Lung (tissue), 12 donors: ENCODE measurements around the gene GABRR2. TPM values are rescaled to one million over a fixed set of nuclear protein-coding genes. Genes with fewer than 3 reads are reported as not detected.

ENCODE experiments used
- ATAC-seq: fragments of 200-7000 bp; cut with Tn5 transposase; one replicate; pipeline ENCODE4 v1.9.1; 2020; ENCODE audit warnings: moderate number of reproducible peaks; ENCODE audit not compliant: insufficient read depth, low FRiP score
- DNase-seq, 3 donors: peaks; one replicate each; pipeline ENCODE4 v3.0.0-alpha.2; 2013 to 2017
- H3K27ac ChIP-seq, 2 donors: one replicate each; pipeline ENCODE4 v1.5.1; 2013; ENCODE audit warnings: mild to moderate bottlenecking in 2 of 2, moderate library complexity in 2 of 2, control low read depth in 1 of 2, inconsistent platforms in 1 of 2, low read depth in 1 of 2, low read length in 1 of 2
- H3K27me3 ChIP-seq, 3 donors: one replicate each; pipeline ENCODE4 v1.5.1; 2013; ENCODE audit warnings: low read length in 2 of 3; ENCODE audit not compliant: control insufficient read depth in 3 of 3, insufficient read depth in 3 of 3
- H3K36me3 ChIP-seq, 4 donors: one replicate each; pipeline ENCODE4 v1.5.1; 2013; ENCODE audit warnings: low read length in 4 of 4, mild to moderate bottlenecking in 1 of 4, moderate library complexity in 1 of 4; ENCODE audit not compliant: control insufficient read depth in 4 of 4, insufficient read depth in 4 of 4
- H3K4me1 ChIP-seq, 5 donors: one replicate each; pipeline ENCODE4 v1.5.1; 2013; ENCODE audit warnings: low read length in 5 of 5, mild to moderate bottlenecking in 2 of 5, moderate library complexity in 1 of 5; ENCODE audit not compliant: control insufficient read depth in 5 of 5, insufficient read depth in 5 of 5
- H3K4me3 ChIP-seq: one replicate; pipeline ENCODE4 v1.5.1; 2013; ENCODE audit warnings: mild to moderate bottlenecking, control low read depth, moderate library complexity
- H3K9ac ChIP-seq, 2 donors: one replicate each; pipeline ENCODE4 v1.5.1; 2013; ENCODE audit warnings: low read length in 2 of 2, control low read depth in 1 of 2; ENCODE audit not compliant: insufficient read depth in 1 of 2
- H3K9me3 ChIP-seq, 4 donors: one replicate each; pipeline ENCODE4 v1.5.1; 2013; ENCODE audit warnings: low read length in 3 of 4, mild to moderate bottlenecking in 1 of 4, moderate library complexity in 1 of 4; ENCODE audit not compliant: control insufficient read depth in 4 of 4, insufficient read depth in 3 of 4
- CTCF ChIP-seq: IDR thresholded peaks from 2 replicates; pipeline ENCODE4 v1.5.1; 2012; ENCODE audit warnings: mild to moderate bottlenecking; ENCODE audit errors: control extremely low read depth, extremely low read depth
- WGBS, 2 donors: extraction: QIAGEN DNeasy Blood & Tissue Kit; methylation state at CpG; one replicate each; pipeline ENCODE4 v1.1.7; 2013; 5-methylcytosine and 5-hydroxymethylcytosine counted together
- polyA plus RNA-seq, 2 donors: library from polyadenylated mRNA; stranded (reverse); fragments of 200-250 nt; gene quantifications; one replicate each; pipeline ENCODE4 v1.2.1, GENCODE V29; 2013
- total RNA-seq, 2 donors: library from RNA; depleted of rRNA in 1 of 2; stranded (reverse); fragments of >200 nt in 1 of 2; gene quantifications; one replicate each; pipeline ENCODE4 v1.2.1, GENCODE V29; 2014 to 2021
- donor health status: control.
- donor health status: control.
- donor health status: Bipolar disorder and iron deficiency.
- donor health status: healthy.
- donor health status: DM: yes; HTN: yes; CAD: no.

Gene GABRR2
- total and polyA plus RNA-seq, 4 donors = 0.33 to 1.5 (median 1.4) TPM

- no peak for DNase-seq
- no peak for ATAC-seq
- no peak overlapping the region for H3K9ac ChIP-seq
- no peaks in the 10 kb centered on the region for H3K36me3 ChIP-seq
- no peak overlapping the region for H3K4me3 ChIP-seq
- WGBS, 2 donors = 93 to 98% methylated on average over 6 of the region's 6 CpGs
- TF ChIP-seq CTCF = no peak
- H3K9me3 ChIP-seq = peaks cover 0 to 2% (median 0%) of the 10 kb centered on the region in 4 donors
- peaks cover 0 to 7% (median 0%) of the 10 kb centered on the region in 5 donors for H3K4me1 ChIP-seq
- no peaks in the 10 kb centered on the region for H3K27me3 ChIP-seq
- H3K27ac ChIP-seq = no peak overlapping the region
Measured at GRCh38 chr6:89257346-89257745, 57.8 kb downstream of the GABRR2 start.

- Histone ChIP-seq H3K4me1 (no peaks in the 10 kb centered on the region), H3K9ac (no peak overlapping the region), H3K4me3 (no peak overlapping the region), H3K36me3 (no peaks in the 10 kb centered on the region), H3K9me3 (peaks cover 0 to 2% (median 0%) of the 10 kb centered on the region in 4 donors), H3K27me3 (no peaks in the 10 kb centered on the region), H3K27ac (no peak overlapping the region)
- no peak for DNase-seq
- TF ChIP-seq CTCF = no peak
- 97 to 98% methylated on average over 4 of the region's 4 CpGs for WGBS, 2 donors
- ATAC-seq = no peak
Measured at GRCh38 chr6:89255417-89255816, 59.7 kb downstream of the GABRR2 start.

- no peak for DNase-seq
- Histone ChIP-seq H3K36me3 (no peaks in the 10 kb centered on the region), H3K9me3 (peaks cover 0 to 2% (median 0%) of the 10 kb centered on the region in 4 donors), H3K27me3 (no peaks in the 10 kb centered on the region), H3K4me1 (no peaks in the 10 kb centered on the region), H3K27ac (no peak overlapping the region), H3K4me3 (no peak overlapping the region), H3K9ac (no peak overlapping the region)
- no peak for ATAC-seq
- no peak for TF ChIP-seq CTCF
Measured at GRCh38 chr6:89254569-89254968, 60.5 kb downstream of the GABRR2 start.

GRCh38 chr6:89252907-89253306 is 62.2 kb downstream of the GABRR2 start:
- H3K9ac ChIP-seq = no peak overlapping the region
- DNase-seq = no peak
- H3K9me3 ChIP-seq = peaks cover 0 to 2% (median 0%) of the 10 kb centered on the region in 4 donors
- no peak for TF ChIP-seq CTCF
- no peak for ATAC-seq
- no peaks in the 10 kb centered on the region for H3K4me1 ChIP-seq
- 64 to 78% methylated on average over 2 of the region's 2 CpGs for WGBS, 2 donors
- no peaks in the 10 kb centered on the region for H3K27me3 ChIP-seq
- no peaks in the 10 kb centered on the region for H3K36me3 ChIP-seq
- H3K27ac ChIP-seq = no peak overlapping the region
- H3K4me3 ChIP-seq = no peak overlapping the region
